HPDE6-E6E7 (cell line): ENCODE results near the gene SNAPIN.

Experiments used
- DNase-seq: peaks from one replicate; pipeline ENCODE4 v3.0.0; 2011; ENCODE audit warnings: missing footprints; ENCODE audit errors: extremely low spot score

Gene SNAPIN

GRCh38 chr1:153678519-153679336 is 20.2 kb downstream of the SNAPIN start, which contains the start of gene NPR1:
TSS of gene NPR1 (plus strand) at chr1:153678688. CDS start at chr1:153679109, 421 bp downstream.
- DNase-seq: no peak

DNA sequence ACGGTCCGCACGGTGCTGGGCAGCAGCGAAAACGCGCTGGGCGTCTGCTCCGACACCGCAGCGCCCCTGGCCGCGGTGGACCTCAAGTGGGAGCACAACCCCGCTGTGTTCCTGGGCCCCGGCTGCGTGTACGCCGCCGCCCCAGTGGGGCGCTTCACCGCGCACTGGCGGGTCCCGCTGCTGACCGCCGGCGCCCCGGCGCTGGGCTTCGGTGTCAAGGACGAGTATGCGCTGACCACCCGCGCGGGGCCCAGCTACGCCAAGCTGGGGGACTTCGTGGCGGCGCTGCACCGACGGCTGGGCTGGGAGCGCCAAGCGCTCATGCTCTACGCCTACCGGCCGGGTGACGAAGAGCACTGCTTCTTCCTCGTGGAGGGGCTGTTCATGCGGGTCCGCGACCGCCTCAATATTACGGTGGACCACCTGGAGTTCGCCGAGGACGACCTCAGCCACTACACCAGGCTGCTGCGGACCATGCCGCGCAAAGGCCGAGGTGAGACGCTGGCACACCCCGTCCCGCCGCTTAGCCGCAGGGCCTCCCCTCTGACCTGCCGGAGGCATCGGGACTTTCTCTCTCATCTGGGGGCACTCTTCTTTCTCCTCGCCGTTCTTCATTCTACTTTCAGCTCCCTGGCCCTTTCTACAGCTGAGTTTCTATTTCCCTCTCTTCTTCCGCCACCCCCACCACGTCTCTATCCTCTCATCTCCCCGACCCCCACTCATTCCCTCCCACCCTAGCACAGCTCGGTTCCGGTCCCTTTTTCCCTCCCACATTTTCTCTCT is 21.0 kb downstream of the SNAPIN start:
- DNase-seq: no peak

DNA sequence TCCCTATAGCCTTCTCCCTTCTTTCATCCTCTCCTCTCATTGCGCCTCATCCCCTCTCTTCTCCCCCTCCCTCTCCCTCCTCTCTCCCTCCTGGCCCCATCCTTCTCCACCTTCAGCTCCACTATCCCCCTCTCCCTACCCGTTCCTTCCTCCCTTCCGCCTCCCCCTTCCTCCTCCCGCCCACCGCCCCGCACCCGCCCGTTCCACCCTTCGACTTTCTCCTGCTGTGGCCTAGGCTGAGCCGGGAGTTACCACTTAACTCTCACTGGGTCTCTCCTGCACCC is 21.6 kb downstream of the SNAPIN start:
- no peak for DNase-seq

- DNase-seq: no peak
These were observed 24.2 kb downstream of the SNAPIN start for GRCh38 chr1:153682730-153683129.

DNA sequence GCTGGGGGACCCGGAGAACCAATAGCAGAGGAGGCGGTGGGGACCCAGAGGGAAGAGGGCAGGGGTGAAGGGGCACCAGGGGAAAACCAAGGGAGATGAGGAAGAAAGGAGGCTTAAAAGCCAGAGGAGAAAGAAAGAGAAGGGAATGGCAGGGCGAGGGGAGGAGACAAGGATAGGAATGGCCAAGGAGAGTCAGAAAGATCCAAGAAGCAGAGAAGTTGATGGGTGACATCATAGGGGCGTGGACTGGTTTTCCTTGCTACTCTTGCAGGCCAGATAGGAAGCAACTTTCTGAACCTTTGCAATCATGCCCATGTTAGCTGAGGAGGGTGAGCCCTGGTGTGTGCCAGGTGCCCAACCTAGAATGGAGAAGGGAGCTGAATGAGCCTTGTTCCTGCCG is 25.4 kb downstream of the SNAPIN start:
- DNase-seq: peak; percentile 33

DNA sequence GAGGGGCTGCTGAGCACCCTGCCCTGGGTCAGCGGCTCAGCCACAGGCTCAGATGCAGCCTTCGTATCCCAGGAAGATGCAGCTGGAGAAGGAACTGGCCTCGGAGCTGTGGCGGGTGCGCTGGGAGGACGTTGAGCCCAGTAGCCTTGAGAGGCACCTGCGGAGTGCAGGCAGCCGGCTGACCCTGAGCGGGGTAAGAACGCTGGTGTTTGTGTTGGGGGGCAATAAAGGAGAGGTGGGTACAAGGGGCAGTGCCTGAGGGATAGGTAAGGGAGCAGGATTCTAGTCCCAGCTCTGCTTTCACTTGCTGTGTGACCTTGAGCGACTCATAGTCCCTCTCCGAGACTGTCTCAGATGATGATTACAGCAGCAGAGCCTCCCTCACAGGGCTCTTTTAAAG is 26.4 kb downstream of the SNAPIN start:
- no peak for DNase-seq

GRCh38 chr1:153685544-153686340 is 27.2 kb downstream of the SNAPIN start:
- no peak for DNase-seq

DNA sequence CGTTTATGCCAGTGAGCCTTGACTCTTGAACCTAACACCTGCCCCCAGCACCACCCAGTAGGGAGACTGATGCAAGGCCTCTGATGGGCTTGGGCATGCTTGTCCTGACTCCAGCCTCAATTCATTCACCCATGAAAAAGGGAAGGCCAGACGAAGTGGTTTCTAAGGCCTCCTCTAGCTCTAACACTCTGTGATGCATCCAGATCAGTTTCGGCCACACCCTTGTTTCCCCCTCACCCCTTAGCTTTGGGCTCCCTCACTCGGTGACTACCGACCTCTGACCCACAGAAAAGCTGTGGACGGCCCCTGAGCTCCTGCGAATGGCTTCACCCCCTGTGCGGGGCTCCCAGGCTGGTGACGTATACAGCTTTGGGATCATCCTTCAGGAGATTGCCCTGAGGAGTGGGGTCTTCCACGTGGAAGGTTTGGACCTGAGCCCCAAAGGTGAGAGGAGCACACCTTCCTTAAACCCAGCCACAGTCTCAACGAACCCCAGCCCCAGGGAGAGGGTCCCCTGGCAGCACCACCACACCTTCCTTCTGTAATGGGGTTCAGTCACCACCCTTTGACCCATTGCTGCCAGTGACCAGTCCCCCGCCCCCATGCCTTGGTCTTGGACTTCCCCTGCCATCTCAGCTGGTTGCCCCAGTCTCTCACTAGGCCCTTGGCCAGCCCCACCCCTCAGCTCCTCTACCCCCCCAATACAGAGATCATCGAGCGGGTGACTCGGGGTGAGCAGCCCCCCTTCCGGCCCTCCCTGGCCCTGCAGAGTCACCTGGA is 29.0 kb downstream of the SNAPIN start:
- DNase-seq: no peak

- DNase-seq: no peak
These were observed 29.8 kb downstream of the SNAPIN start for GRCh38 chr1:153688276-153688675.

- DNase-seq: no peak
These were observed 30.3 kb downstream of the SNAPIN start for GRCh38 chr1:153688736-153689328.

DNA sequence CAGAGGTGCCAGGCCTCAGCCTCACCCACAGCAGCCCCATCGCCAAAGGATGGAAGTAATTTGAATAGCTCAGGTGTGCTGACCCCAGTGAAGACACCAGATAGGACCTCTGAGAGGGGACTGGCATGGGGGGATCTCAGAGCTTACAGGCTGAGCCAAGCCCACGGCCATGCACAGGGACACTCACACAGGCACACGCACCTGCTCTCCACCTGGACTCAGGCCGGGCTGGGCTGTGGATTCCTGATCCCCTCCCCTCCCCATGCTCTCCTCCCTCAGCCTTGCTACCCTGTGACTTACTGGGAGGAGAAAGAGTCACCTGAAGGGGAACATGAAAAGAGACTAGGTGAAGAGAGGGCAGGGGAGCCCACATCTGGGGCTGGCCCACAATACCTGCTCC is 35.0 kb downstream of the SNAPIN start:
- DNase-seq: no peak

- DNase-seq: no peak
These were observed 38.2 kb downstream of the SNAPIN start for GRCh38 chr1:153696741-153697140.

GRCh38 chr1:153697191-153698019 is 38.9 kb downstream of the SNAPIN start:
- no peak for DNase-seq

GRCh38 chr1:153698020-153698922 is 39.8 kb downstream of the SNAPIN start:
- no peak for DNase-seq

DNA sequence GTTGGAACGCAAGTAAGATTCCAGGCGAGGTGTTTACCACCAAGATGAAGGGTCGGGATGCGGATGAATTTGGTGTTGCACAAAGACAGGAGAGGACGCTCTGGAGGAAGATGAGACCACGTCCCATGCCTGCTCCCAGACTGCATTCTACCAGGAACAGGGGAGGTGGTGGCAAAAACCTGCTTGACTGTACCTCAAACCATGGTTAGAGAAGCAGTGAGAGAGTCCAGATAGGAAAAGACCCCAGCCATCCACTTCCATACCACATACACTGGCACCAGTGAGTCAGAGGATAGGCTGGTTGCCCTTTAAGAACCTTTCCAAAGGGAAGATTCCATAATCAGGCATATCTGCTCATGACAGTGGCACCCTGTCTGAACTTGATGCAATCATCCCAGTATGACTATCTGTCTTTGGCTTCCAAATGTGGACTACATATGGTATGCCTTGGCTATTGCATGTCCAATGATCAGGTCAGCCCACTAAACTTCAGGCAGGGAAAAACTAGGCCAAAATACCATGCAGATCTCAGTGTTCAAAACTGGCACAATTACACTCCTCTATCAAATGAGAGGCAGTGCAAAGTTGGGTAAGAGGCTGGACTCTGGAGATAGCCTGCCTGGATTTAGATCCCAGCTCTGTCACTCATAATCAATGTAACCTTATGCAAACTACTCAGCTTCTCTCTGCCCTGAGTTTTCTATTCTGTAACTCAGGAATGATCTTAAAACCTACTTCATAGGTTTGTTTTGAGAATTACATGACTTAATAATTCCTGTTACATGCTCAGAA is 40.6 kb downstream of the SNAPIN start:
- no peak for DNase-seq

- DNase-seq: no peak
These were observed 41.3 kb downstream of the SNAPIN start for GRCh38 chr1:153699768-153700167.

- DNase-seq: no peak
These were observed 47.0 kb downstream of the SNAPIN start for GRCh38 chr1:153705484-153705883.

- DNase-seq: no peak
These were observed 52.5 kb downstream of the SNAPIN start for GRCh38 chr1:153711026-153711425.
